NT2/D1 (cell line): ENCODE data around the gene BICC1.

Source experiments
- YY1 ChIP-seq: IDR thresholded peaks from 2 replicates; pipeline ENCODE4 v1.6.1; 2011; ENCODE audit not compliant: insufficient read length, insufficient read depth
- ZNF274 ChIP-seq: IDR thresholded peaks from 2 replicates; pipeline ENCODE4 v1.6.1; 2011; ENCODE audit warnings: mild to moderate bottlenecking, low read depth, low read length

DNA sequence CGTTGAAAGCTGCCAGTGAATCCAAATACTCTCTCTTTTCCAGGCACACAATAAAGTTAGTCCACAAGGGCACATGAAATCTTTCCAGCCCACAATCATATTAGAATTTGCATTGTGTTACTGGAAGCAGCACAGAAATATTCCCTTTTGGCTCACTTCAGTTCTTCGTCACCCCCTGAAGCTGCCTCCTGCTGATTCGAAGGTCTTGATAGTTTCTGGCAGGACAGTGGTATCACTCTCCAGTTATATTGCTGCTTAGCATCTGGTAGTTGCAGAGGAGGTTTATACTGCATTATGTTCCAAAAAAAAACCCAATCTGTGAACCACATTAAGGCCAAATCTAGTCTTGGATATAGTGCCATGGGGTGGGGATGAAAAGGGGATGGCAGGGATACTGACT is 253.2 kb downstream of the BICC1 start:
- TF ChIP-seq YY1: no peak
- no peak for TF ChIP-seq ZNF274
